ENCODE measurements around the gene TRMT2A.
"Not testable (repeated sequence)": the region's sequence is repeated elsewhere in the genome, so short reads cannot be mapped to it uniquely, and the experiment has no call there.

TRMT2A gene

GRCh38 chr22:20116951-20117632 lies at the start of gene TRMT2A:
Gene TRMT2A, minus strand, starts transcription at chr22:20117226. Its CDS starts 320 bp downstream, at chr22:20116906.
- DNase-seq: peak; percentile 96

GRCh38 chr22:20166703-20167102 lies 49.7 kb upstream of the TRMT2A start:
- no peak for DNase-seq

DNA sequence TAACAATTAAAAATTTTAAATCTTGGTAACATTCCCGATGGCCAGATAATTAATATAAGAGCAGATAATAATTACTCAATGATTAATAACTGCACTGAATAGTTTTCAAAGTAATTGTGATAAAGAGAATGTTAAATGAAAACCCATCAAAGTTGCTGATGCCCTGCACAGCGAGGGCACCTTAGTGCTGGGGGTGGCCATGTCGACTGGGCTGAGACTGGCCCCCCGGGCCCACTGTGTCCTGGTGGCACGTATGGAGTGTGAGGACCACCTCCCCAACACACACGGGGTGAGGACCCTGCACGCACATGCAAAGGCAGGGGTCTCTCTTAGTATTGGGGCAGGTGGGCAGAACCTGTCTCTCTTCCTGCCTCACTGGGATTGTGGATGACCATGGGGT lies 48.9 kb upstream of the TRMT2A start:
- DNase-seq: no peak

GRCh38 chr22:20165421-20165820 lies 48.4 kb upstream of the TRMT2A start:
- no peak for DNase-seq

- no peak for DNase-seq
These were observed 47.8 kb upstream of the TRMT2A start for GRCh38 chr22:20164863-20165262.

- no peak for DNase-seq
These were observed 43.0 kb upstream of the TRMT2A start for GRCh38 chr22:20160041-20160440.

- DNase-seq: not testable (repeated sequence)
These were observed 42.5 kb upstream of the TRMT2A start for GRCh38 chr22:20159531-20159930.

GRCh38 chr22:20159076-20159475 lies 42.0 kb upstream of the TRMT2A start:
- DNase-seq: no peak

DNA sequence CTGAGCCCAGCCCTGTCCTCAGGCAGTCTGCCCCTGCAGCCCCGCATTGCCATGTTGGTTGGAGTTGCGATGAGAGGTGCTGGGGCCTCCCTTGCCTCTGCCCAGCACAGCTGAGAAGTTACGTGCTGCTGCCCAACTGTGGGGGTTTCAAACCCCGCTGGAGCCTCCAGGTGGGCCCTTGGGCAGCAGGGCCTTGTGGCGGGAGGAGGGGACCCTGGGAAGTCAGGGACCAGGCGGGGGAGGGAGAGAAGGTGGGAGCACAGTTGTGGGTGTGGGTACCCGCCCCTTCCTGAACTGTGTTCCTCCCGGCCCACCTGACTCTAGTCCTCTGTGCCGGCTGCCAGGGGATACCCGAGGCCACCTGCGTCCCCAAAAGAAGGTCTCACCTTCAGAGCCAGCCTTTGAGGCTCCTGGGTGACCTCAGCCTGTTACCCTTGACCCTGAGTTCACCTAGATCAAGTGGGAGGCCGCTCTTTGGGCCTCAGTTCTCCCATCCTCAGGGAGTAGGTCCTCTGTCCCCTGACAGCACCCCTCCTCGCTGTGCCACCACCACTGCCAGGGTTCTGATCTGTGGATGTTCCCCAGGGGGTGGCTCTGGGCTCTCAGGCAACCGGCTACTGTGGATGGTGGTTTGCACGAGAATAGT lies 41.5 kb upstream of the TRMT2A start:
- no peak for DNase-seq

GRCh38 chr22:20157430-20158183 lies 40.6 kb upstream of the TRMT2A start:
- DNase-seq: no peak

GRCh38 chr22:20156611-20157429 lies 39.8 kb upstream of the TRMT2A start:
- peak; percentile 89 for DNase-seq

- DNase-seq: no peak
These were observed 39.0 kb upstream of the TRMT2A start for GRCh38 chr22:20156042-20156389.

DNA sequence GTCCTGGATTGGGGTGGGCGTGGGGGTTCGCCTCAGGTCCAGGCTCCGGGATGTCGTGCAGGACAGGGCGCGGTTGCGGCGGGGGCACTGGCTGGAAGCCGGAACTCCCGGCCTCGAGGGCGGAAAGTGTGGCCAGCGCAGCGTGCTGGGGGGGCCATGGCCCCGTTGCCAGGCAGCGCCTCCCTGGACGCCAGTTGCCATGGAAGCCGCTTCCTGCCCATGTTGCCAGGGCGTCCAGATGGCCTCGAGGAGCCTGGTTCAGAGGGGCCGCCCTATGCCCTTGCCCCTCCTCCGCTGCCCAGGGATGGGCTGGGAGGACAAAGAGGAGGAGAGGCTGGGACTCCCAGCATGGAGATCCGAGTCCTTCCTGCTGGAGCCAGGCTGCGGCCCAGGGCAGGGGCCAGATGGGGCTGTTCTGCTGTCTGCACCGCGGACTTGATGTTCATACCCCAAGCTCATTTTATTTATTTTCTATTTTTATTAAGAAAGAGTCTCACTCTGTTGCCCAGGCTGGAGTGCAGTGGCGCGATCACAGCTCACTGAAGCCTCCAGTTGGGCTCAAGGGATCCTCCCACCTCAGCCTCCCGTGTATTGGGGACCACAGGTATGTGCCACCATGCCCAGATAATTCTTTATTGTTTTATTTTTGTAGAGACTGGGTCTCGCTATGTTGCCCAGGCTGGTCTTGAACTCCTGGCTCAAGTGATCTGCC lies 38.5 kb upstream of the TRMT2A start:
- DNase-seq: no peak

DNA sequence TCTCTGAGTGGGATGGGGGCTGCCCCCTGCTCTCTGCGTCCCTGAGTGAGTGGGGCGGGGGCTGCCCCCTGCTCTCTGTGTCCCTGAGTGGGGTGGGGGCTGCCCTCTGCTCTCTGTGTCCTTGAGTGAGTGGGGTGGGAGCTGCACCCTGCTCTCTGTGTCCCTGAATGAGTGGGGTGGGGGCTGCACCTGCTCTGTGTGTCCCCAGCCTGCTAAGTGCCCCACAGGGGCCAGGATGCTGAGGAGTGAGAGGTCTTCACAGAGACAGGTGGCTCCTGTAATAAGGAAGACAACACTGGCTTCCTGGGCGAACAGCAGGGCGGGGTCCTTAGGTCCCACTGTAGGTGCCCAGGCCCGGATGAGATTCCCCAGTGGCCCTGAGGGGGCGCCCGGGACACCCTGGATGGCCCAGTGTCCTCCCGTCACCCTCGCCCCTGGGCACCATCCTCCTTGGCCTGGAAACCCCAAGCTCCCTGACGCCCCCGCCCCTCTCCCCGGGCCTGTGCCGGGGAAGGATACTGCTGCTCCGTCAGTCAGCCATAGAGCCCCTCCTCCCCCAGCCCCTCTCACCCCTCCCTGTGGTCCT lies 37.7 kb upstream of the TRMT2A start:
- no peak for DNase-seq

DNA sequence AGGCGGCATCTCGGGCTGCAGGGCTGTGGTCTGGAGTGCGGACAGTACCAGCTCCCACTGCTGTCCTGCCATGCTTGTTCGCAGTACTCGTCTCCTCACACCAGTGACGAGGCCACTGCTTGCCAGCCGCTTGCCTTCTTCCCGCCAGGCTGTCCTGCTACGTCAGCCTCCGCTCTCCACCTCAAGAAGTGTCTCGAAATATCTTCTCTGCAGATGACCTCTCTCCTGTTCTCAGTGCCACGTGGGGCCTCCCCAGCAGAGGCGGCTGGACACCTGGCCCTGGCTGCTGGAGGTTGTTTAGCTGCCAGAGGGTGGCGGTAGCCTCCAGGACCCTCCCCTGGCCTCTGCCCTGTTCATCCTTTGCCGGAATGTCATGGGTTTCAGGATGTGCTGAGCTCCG lies 36.9 kb upstream of the TRMT2A start:
- DNase-seq: no peak

DNA sequence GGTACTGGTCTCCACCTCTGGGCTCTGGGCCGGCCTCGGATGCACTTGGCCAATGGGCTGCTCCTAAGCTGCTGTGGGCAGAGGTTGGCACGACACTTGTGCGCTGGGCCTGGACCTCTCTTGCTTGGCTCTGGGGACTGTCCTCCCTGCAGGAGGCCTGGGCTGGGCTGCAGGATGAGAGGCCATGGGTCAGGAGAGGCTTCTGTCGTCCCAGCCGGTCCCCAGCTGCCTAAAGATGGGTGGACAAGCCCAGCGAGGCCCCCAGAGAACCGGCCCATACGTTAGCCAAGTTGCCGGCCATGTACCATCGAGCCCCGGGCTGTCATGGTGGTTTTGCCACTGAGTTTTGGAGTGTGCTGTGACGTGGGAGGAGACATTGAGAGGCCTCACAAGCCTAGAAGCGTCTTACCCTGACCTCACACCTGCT lies 35.5 kb upstream of the TRMT2A start:
- DNase-seq: no peak

- no peak for DNase-seq
These were observed 34.2 kb upstream of the TRMT2A start for GRCh38 chr22:20151276-20151588.

DNA sequence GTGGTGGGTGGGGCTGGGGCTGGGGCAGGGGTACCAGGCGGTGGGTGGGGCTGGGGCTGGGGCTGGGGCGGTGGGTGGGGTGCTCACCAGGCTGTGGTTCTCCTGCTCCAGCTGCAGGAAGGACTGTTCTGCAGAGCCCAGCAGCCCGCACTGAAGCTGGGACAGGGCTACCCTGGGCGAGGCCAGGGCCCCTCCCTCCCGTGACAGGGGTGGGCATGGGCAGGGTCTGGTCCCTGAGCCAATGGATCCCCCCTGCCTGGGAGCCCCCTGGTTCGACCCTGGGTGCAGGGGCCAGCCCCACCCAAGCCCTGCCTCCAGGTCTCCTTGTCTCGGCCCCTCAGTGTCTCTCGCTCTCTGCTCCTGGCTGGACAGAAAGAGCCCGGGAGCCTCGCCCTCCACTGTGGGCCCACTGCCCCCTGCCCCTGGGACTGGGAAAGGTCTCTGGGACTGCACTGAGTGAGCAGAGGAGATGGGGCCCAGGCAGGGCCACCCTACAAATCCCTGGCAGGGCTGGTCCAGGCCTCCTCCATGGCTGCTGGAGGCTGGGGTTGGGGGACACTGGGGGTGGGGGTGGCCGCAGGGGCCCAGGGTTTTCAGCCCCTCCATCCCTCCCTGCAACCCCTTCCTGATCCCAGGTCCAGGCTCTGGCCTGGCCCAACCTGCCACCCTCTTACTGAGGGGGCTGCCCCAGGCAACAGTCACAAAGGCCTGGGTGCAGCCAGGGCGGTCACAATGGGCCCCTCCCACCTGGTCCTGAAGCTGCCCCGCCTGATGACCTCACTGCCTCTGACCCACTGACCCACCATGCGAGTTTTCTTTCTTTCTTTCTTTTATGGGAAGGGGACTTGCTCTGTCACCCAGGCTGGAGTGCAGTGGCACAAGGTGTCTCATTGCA lies 33.6 kb upstream of the TRMT2A start, which contains the start of gene CCDC188:
TSS of gene CCDC188 (minus strand) at position 675 of the 895 bp plus-strand sequence. CDS start at position 606, 69 bp downstream.
- no peak for DNase-seq

GRCh38 chr22:20149257-20150250 lies 32.5 kb upstream of the TRMT2A start:
- no peak for DNase-seq

GRCh38 chr22:20148414-20148813 lies 31.4 kb upstream of the TRMT2A start:
- no peak for DNase-seq
